NCI-H524 (cell line): ENCODE results near the gene HJURP.

Source experiments
- DNase-seq, 2 experiments: peaks; one replicate each; lab custom pipeline; 2025; lab: John Stamatoyannopoulos, UW

HJURP gene

GRCh38 chr2:233848276-233848675 lies 6.1 kb downstream of the HJURP start:
- DNase-seq: no peak

- no peak for DNase-seq
Observed at GRCh38 chr2:233847248-233847898, 7.0 kb downstream of the HJURP start.

- DNase-seq: no peak
Observed at GRCh38 chr2:233846387-233847247, 7.7 kb downstream of the HJURP start.

GRCh38 chr2:233845301-233846060 lies 8.9 kb downstream of the HJURP start:
- no peak for DNase-seq

- no peak for DNase-seq
Observed at GRCh38 chr2:233844836-233845235, 9.5 kb downstream of the HJURP start.

- no peak for DNase-seq
Observed at GRCh38 chr2:233844064-233844807, 10.1 kb downstream of the HJURP start.

GRCh38 chr2:233841183-233841582 lies 13.2 kb downstream of the HJURP start:
- DNase-seq: no peak

- no peak for DNase-seq
Observed at GRCh38 chr2:233840520-233840919, 13.8 kb downstream of the HJURP start.

- no peak for DNase-seq
Observed at GRCh38 chr2:233839447-233839820, 14.9 kb downstream of the HJURP start.

- no peak for DNase-seq
Observed at GRCh38 chr2:233838726-233839446, 15.4 kb downstream of the HJURP start.

- no peak for DNase-seq
Observed at GRCh38 chr2:233838251-233838650, 16.1 kb downstream of the HJURP start.

- DNase-seq: no peak
Observed at GRCh38 chr2:233837694-233838229, 16.6 kb downstream of the HJURP start.

- no peak for DNase-seq
Observed at GRCh38 chr2:233836359-233836758, 18.0 kb downstream of the HJURP start.

GRCh38 chr2:233835230-233836186 lies 18.8 kb downstream of the HJURP start:
- no peak for DNase-seq

- peak; percentile 37 to 74 for DNase-seq
Observed at GRCh38 chr2:233833345-233833744, 21.0 kb downstream of the HJURP start.

GRCh38 chr2:233832869-233833311 lies 21.4 kb downstream of the HJURP start:
- peak; percentile 13 to 75 for DNase-seq

- no peak for DNase-seq
Observed at GRCh38 chr2:233832414-233832813, 21.9 kb downstream of the HJURP start.

GRCh38 chr2:233831861-233832260 lies 22.5 kb downstream of the HJURP start:
- DNase-seq: no peak

GRCh38 chr2:233831011-233831721 lies 23.2 kb downstream of the HJURP start:
- DNase-seq: no peak
